H7 (cell line): ENCODE measurements around the gene ADAMTSL1. TPM values are rescaled to one million over a fixed set of nuclear protein-coding genes. Genes with fewer than 3 reads are reported as not detected.
"Not testable (repeated sequence)": the region's sequence is repeated elsewhere in the genome, so short reads cannot be mapped to it uniquely, and the experiment has no call there.

Source experiments
- DNase-seq: peaks from one replicate; pipeline ENCODE4 v3.0.0; 2012
- H3K27me3 ChIP-seq: 2 replicates; pipeline ENCODE4 v1.6.0; 2011; ENCODE audit warnings: mild to moderate bottlenecking, low read length; ENCODE audit not compliant: control insufficient read depth, insufficient read depth
- H3K36me3 ChIP-seq: replicated peaks from 2 replicates; pipeline ENCODE4 v1.5.1; 2011; ENCODE audit warnings: low read length; ENCODE audit not compliant: control insufficient read depth, insufficient read depth
- H3K4me3 ChIP-seq: 2 replicates; pipeline ENCODE4 v1.5.1; 2011; ENCODE audit warnings: low read depth, mild to moderate bottlenecking, control low read depth, low read length, moderate library complexity; ENCODE audit not compliant: insufficient read depth
- total RNA-seq: library from RNA; depleted of rRNA; stranded (reverse); fragments of >200 nt; shearing (Covaris generic); gene quantifications from 2 replicates; pipeline ENCODE4 v1.2.3, GENCODE V29; 2014

Gene ADAMTSL1
- total RNA-seq, 1 experiment from 2014 or later = 1.8 TPM

DNA sequence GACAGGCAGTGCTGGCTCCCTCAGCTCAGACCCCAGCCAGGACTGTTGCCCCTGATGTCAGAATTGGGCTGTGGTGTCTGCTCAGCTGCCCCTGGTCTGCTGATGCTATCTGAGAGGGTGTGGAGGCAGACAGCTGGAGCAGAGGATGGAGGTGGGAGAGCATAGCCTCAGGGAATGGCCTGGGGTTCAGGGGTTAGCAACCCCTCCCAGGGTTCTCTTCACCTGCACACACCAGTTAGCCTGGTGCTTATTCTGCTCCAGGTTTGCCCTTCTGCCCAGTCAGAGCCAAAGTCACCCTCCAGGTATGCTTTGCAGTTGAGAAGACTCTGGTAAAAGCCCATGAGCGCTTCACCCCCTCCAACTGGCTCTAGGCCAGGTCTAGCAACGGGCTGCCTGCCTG lies 449.2 kb downstream of the ADAMTSL1 start:
- Histone ChIP-seq H3K36me3 (no peaks in the 10 kb centered on the region), H3K4me3 (no peak overlapping the region), H3K27me3 (no peaks in the 10 kb centered on the region)
- no peak for DNase-seq

GRCh38 chr9:18923671-18924430 lies 449.9 kb downstream of the ADAMTSL1 start:
- Histone ChIP-seq H3K36me3 (no peaks in the 10 kb centered on the region), H3K27me3 (no peaks in the 10 kb centered on the region), H3K4me3 (no peak overlapping the region)
- DNase-seq = no peak

GRCh38 chr9:18925880-18926279 lies 451.9 kb downstream of the ADAMTSL1 start:
- DNase-seq = no peak
- Histone ChIP-seq H3K4me3 (no peak overlapping the region), H3K27me3 (no peaks in the 10 kb centered on the region), H3K36me3 (no peaks in the 10 kb centered on the region)

- Histone ChIP-seq H3K27me3 (no peaks in the 10 kb centered on the region), H3K4me3 (no peak overlapping the region), H3K36me3 (no peaks in the 10 kb centered on the region)
- DNase-seq = no peak
Observed at GRCh38 chr9:18926513-18926912, 452.6 kb downstream of the ADAMTSL1 start.

DNA sequence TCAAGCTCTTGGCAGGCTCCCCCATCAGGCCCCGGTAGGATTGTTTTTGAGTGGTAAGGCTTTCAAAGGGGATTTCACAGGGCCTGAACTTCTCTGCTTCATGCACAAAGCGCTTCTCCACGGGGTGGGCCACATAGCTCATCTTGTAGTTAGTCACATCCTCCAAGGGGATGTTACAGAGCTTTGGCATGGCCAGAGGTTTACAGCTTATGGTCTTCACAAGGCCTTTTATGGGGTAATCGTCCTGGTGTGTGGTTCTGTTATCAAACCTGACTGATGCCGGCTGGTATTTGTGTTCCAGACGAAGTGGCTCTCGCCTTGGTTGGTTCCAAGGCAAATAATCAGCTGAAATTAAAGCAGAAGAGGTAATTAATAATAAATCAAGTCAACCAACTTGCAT lies 454.8 kb downstream of the ADAMTSL1 start:
- Histone ChIP-seq H3K4me3 (no peak overlapping the region), H3K27me3 (no peaks in the 10 kb centered on the region), H3K36me3 (no peaks in the 10 kb centered on the region)
- DNase-seq = no peak

DNA sequence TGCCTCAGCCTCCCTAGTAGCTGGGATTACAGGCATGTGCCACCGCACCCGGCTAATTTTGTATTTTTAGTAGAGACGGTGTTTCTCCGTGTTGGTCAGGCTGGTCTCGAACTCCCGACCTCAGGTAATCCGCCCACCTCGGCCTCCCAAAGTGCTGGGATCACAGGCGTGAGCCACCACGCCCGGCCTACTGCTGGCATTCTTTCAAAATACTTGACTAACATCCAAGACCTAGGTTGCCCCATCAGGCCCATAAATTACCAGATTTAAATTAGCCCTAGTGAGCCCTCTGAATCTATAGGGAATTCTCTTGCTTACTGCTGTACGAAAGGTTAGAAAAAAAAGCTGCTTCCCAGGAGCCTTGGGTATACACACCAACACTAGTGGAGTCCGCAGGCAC lies 456.7 kb downstream of the ADAMTSL1 start:
- H3K36me3 ChIP-seq, H3K27me3 ChIP-seq, H3K4me3 ChIP-seq, DNase-seq: not testable (repeated sequence)

DNA sequence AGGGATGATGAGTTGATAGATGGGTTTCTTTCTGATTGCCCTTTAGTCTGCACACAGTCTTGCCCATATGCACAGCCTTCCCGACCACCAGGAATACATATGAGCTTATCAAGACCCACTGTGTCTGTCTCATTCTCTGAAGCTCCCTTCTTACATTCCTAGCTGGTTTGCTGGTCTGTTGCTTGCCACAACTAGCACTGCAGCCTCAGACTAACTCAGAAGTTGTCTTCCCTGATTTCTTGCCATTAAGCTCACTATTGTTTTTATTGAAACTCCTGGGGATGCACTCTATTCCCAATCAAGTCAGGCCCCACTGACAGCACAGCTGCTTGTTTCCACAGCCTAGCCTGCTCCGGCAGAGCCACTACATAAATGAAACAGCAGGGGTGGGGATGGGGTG lies 461.6 kb downstream of the ADAMTSL1 start:
- Histone ChIP-seq H3K4me3 (no peak overlapping the region), H3K27me3 (no peaks in the 10 kb centered on the region), H3K36me3 (no peaks in the 10 kb centered on the region)
- DNase-seq = no peak

- no peaks in the 10 kb centered on the region for H3K27me3 ChIP-seq
- H3K36me3 ChIP-seq = no peaks in the 10 kb centered on the region
- H3K4me3 ChIP-seq = no peak overlapping the region
- DNase-seq = no peak
Observed at GRCh38 chr9:18936094-18936871, 462.3 kb downstream of the ADAMTSL1 start.

GRCh38 chr9:18939943-18940342 lies 466.0 kb downstream of the ADAMTSL1 start:
- Histone ChIP-seq H3K4me3 (no peak overlapping the region), H3K27me3 (no peaks in the 10 kb centered on the region), H3K36me3 (no peaks in the 10 kb centered on the region)
- DNase-seq = no peak

DNA sequence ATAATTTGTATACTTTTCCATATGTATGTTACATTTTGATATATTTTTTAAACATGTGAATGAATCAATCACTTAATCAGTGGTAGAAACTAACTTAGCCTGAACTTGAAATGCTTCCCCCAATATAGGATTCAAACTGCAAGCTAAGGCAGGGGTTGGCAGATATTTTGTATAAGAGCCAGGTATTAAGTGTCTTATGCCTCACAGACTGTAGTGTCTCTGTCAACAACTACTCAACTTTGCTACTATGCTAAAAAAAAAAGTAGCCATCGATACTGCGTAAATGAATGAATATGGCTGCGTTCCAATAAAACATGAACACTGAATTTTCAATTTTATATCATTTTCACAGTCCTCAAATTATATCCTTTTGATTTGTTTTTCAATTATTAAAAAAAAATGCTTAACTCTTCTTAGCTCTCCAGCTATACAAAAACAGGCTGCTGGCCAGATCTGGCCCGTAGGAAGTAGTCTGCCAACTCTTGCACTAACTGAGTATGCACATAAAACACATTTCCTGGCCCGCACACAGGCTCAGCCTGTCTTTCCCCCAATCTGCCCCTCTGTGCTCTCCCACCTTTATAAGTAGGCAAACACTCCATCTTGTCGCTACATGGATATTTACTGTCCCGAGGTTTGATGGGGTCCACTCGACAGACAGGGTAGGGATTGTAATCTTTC lies 467.2 kb downstream of the ADAMTSL1 start:
- Histone ChIP-seq H3K27me3 (no peaks in the 10 kb centered on the region), H3K4me3 (no peak overlapping the region), H3K36me3 (no peaks in the 10 kb centered on the region)
- DNase-seq = no peak

- no peak overlapping the region for H3K4me3 ChIP-seq
- no peaks in the 10 kb centered on the region for H3K27me3 ChIP-seq
- H3K36me3 ChIP-seq = no peaks in the 10 kb centered on the region
- DNase-seq = no peak
Observed at GRCh38 chr9:18942801-18943200, 468.8 kb downstream of the ADAMTSL1 start.

DNA sequence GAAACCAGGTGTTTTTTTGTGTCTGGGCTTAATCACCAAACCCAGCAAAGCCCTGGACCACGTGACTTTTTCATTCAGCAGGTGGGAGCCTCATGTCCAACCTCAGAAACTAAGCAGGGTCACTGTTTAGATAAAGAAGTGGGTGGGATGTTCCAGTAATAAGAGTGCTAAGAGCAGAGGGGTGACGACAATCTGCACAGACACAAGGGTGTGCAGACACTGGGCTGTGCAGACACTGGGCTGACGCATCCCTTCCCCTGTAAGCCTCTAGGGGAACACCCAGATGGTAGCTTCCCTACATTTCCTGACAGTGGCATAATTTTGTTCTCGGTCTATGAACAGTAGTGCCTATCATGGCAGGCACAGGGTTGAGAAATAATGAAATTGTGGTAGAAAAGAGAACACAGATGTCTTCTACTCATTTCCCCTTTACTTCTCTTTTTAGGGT lies 474.0 kb downstream of the ADAMTSL1 start:
- no peaks in the 10 kb centered on the region for H3K27me3 ChIP-seq
- no peak overlapping the region for H3K4me3 ChIP-seq
- H3K36me3 ChIP-seq = no peaks in the 10 kb centered on the region
- DNase-seq = no peak

DNA sequence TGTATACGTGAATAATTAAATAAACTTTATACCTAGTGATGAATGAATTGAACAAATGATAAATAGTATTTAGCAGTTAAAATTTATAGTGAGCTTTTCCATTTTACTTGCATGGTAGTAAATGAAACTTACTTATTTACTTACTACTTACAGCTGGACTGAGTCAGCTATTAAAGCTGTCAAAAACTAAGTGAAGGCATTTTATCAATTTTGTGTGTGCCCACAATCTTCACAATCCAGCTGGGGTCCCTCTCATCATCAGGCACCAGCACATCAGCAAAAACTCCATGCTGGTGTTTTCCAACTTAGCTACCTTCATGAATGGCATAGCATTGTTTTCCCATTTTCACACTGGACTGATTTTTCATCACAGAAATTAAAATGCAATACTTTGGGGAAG lies 478.0 kb downstream of the ADAMTSL1 start:
- H3K27me3 ChIP-seq = no peaks in the 10 kb centered on the region
- no peak overlapping the region for H3K4me3 ChIP-seq
- no peaks in the 10 kb centered on the region for H3K36me3 ChIP-seq
- DNase-seq = no peak

DNA sequence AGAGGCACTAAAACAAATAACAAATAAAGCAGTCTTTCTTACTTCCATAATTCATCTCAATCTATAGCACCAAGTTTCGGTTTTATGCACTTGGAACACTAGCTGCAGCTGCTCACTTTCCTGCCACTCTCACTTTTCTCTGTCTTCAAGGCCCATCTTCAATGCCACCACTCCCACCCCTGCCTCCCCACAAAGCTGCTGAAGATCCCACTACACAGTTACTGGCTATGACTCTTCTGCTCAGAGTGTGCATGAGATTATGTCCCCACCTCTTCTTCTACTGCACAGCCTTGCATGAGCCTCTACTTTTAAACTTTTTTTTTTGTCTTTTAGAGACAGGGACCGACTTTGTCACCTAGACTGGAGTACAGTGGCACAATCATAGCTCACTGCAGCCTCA lies 481.7 kb downstream of the ADAMTSL1 start:
- Histone ChIP-seq H3K4me3 (no peak overlapping the region), H3K36me3 (no peaks in the 10 kb centered on the region), H3K27me3 (no peaks in the 10 kb centered on the region)
- no peak for DNase-seq
